Gastroesophageal sphincter (tissue), 3 donors: ENCODE results near the gene GNG3.

ENCODE experiments used
- POLR2AphosphoS5 ChIP-seq: sonication (generic); formaldehyde crosslinking; IDR thresholded peaks from one replicate; pipeline ENCODE4 v1.6.1; 2017; ENCODE audit warnings: antibody characterized with exemption
- TF ChIP-seq, protein P1 (sequence below), 4 experiments: fragments of 200-600 bp in 2 of 4; fragments of 450-650 bp in 2 of 4; sonication (generic) in 1 of 4; IDR thresholded peaks; one replicate each; pipeline ENCODE4 v1.5.1; 2017 to 2019; ENCODE audit warnings: antibody characterized with exemption in 4 of 4, mild to moderate bottlenecking in 2 of 4, moderate library complexity in 2 of 4

DNA sequence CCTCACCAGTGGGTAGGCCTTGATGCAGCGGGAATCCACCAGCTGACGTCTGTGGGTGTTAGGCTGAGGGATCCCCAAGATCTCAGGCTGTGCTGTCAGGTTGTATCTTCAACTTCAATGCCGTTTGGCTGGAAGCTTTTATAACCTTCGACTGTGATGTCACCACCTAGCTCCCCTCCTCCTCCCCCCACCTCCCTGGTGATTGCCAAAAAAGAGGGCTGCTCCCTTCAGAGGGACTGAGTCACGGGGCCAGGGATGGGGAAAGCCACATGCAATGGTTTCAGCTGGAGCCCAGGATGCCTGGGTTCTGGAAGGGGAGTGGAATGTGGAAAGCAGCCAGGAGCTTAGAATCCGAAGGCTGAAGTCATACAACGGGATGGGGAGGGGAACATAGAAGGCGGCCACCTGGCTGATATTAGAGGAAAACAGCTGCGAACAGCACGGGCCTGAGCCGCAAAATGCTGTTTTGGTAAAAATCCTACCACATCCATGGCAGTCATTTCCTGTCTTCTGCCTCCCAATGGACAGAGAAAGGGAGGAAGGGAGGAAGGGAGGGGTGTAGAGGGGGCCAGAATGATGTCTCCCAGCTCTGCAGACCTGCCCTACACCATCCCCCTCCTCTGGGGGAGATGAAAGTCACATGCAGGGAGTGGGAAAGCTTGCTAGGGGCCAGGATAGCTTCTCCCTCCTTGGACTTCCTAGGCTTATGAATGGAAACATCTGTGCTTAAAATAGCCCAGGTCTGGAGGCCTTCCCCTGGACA, 17.9 kb upstream of the GNG3 start, which contains the start of gene LRRN4CL:
- TF ChIP-seq POLR2AphosphoS5: peak; percentile 77
- TF ChIP-seq, protein P1, sequence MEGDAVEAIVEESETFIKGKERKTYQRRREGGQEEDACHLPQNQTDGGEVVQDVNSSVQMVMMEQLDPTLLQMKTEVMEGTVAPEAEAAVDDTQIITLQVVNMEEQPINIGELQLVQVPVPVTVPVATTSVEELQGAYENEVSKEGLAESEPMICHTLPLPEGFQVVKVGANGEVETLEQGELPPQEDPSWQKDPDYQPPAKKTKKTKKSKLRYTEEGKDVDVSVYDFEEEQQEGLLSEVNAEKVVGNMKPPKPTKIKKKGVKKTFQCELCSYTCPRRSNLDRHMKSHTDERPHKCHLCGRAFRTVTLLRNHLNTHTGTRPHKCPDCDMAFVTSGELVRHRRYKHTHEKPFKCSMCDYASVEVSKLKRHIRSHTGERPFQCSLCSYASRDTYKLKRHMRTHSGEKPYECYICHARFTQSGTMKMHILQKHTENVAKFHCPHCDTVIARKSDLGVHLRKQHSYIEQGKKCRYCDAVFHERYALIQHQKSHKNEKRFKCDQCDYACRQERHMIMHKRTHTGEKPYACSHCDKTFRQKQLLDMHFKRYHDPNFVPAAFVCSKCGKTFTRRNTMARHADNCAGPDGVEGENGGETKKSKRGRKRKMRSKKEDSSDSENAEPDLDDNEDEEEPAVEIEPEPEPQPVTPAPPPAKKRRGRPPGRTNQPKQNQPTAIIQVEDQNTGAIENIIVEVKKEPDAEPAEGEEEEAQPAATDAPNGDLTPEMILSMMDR (IDR thresholded peaks at IDR 0.05): no peak
